ENCODE results near the gene C22orf42.
"Not testable (repeated sequence)": the region's sequence is repeated elsewhere in the genome, so short reads cannot be mapped to it uniquely, and the experiment has no call there.

C22orf42 gene

GRCh38 chr22:32185821-32186220, 26.7 kb upstream of the C22orf42 start:
- no peak for DNase-seq (ENCODE audit: low read depth, low spot score)

- DNase-seq (ENCODE audit: low read depth, low spot score) = no peak
Measured at GRCh38 chr22:32183625-32184024, 24.5 kb upstream of the C22orf42 start.

GRCh38 chr22:32181043-32181442, 21.9 kb upstream of the C22orf42 start:
- DNase-seq (ENCODE audit: low read depth, low spot score) = no peak

- no peak for DNase-seq (ENCODE audit: low read depth, low spot score)
Measured at GRCh38 chr22:32177221-32177765, 18.2 kb upstream of the C22orf42 start.

- no peak for DNase-seq (ENCODE audit: low read depth, low spot score)
Measured at GRCh38 chr22:32175683-32176644, 16.9 kb upstream of the C22orf42 start.

- no peak for DNase-seq (ENCODE audit: low read depth, low spot score)
Measured at GRCh38 chr22:32175115-32175514, 16.0 kb upstream of the C22orf42 start.

GRCh38 chr22:32165681-32166080, 6.6 kb upstream of the C22orf42 start:
- DNase-seq (ENCODE audit: low read depth, low spot score) = no peak

- DNase-seq (ENCODE audit: low read depth, low spot score) = no peak
Measured at GRCh38 chr22:32164075-32164860, 5.2 kb upstream of the C22orf42 start.

GRCh38 chr22:32160411-32160810, 1.3 kb upstream of the C22orf42 start:
- DNase-seq (ENCODE audit: low read depth, low spot score) = not testable (repeated sequence)

GRCh38 chr22:32157632-32158031, 1.5 kb downstream of the C22orf42 start:
- DNase-seq (ENCODE audit: low read depth, low spot score) = not testable (repeated sequence)

- DNase-seq (ENCODE audit: low read depth, low spot score) = not testable (repeated sequence)
Measured at GRCh38 chr22:32154727-32155126, 4.4 kb downstream of the C22orf42 start.

GRCh38 chr22:32151641-32152040, 7.5 kb downstream of the C22orf42 start:
- not testable (repeated sequence) for DNase-seq (ENCODE audit: low read depth, low spot score)

- DNase-seq (ENCODE audit: low read depth, low spot score) = not testable (repeated sequence)
Measured at GRCh38 chr22:32150647-32151046, 8.5 kb downstream of the C22orf42 start.

GRCh38 chr22:32148372-32148771, 10.7 kb downstream of the C22orf42 start:
- not testable (repeated sequence) for DNase-seq (ENCODE audit: low read depth, low spot score)

- DNase-seq (ENCODE audit: low read depth, low spot score) = not testable (repeated sequence)
Measured at GRCh38 chr22:32147128-32147527, 12.0 kb downstream of the C22orf42 start.

- no peak for DNase-seq (ENCODE audit: low read depth, low spot score)
Measured at GRCh38 chr22:32144496-32145274, 14.4 kb downstream of the C22orf42 start.

GRCh38 chr22:32142600-32142999, 16.5 kb downstream of the C22orf42 start:
- no peak for DNase-seq (ENCODE audit: low read depth, low spot score)

GRCh38 chr22:32140688-32141087, 18.4 kb downstream of the C22orf42 start:
- not testable (repeated sequence) for DNase-seq (ENCODE audit: low read depth, low spot score)

- DNase-seq (ENCODE audit: low read depth, low spot score) = not testable (repeated sequence)
Measured at GRCh38 chr22:32138576-32138975, 20.5 kb downstream of the C22orf42 start.

- peak; percentile 32 for DNase-seq (ENCODE audit: low read depth, low spot score)
Measured at GRCh38 chr22:32137731-32138324, 21.3 kb downstream of the C22orf42 start.

- DNase-seq (ENCODE audit: low read depth, low spot score) = not testable (repeated sequence)
Measured at GRCh38 chr22:32136881-32137280, 22.2 kb downstream of the C22orf42 start.

Measured in activated naive CD8-positive, alpha-beta T cell treated with anti-CD3 and anti-CD28 coated beads, Interleukin-2, amount 50 U/mL, for 16 hours (primary cell).